Measurements from ENCODE around the gene CRELD1.

DNA sequence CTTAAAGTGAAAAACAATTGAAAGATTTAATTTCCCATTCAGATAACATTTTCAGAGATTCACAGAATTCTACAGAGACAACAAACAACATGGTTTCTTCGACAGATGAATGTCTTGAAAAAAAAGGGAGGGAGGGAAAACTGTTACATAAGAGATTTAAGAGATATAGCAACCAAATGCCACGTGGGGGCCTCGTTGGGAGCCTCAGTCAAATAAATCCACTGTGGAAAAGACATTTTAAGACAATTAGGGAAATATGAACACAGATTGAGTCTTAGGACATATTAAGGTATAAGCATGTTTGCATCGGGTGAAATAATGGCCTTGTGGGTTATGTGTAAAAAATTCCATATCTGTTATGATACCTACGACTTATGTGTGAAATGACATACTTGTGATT, 23.6 kb downstream of the CRELD1 start:
- TF ChIP-seq ZSCAN29 (IDR thresholded peaks at IDR 0.05) (no peak), ESRRA (IDR thresholded peaks at IDR 0.05; ENCODE audit: borderline replicate concordance, low read depth) (no peak), FOXA3 (CRISPR knock-in tag; conservative IDR thresholded peaks at IDR 0.05 in 1 of 2, IDR thresholded peaks at IDR 0.05 in 1 of 2) (no peak), BACH1 (tag; IDR thresholded peaks at IDR 0.05) (no peak), RAD21 (CRISPR knock-in tag; conservative IDR thresholded peaks at IDR 0.05 in 1 of 2, IDR thresholded peaks at IDR 0.05 in 1 of 2) (0 out of 4 replicates have a peak, but pooled peaks of 1 of the 2 experiments have one; percentile 13), CREB1 (IDR thresholded peaks at IDR 0.05) (no peak), CREB1 (CRISPR knock-in tag; IDR thresholded peaks at IDR 0.05) (no peak), MAFF (IDR thresholded peaks at IDR 0.05; ENCODE audit: low read length) (no peak), NR3C1 (CRISPR knock-in tag; IDR thresholded peaks at IDR 0.05) (no peak), ZNF561 (CRISPR knock-in tag; conservative IDR thresholded peaks at IDR 0.05) (no peak)
- TF ChIP-seq, protein P1, sequence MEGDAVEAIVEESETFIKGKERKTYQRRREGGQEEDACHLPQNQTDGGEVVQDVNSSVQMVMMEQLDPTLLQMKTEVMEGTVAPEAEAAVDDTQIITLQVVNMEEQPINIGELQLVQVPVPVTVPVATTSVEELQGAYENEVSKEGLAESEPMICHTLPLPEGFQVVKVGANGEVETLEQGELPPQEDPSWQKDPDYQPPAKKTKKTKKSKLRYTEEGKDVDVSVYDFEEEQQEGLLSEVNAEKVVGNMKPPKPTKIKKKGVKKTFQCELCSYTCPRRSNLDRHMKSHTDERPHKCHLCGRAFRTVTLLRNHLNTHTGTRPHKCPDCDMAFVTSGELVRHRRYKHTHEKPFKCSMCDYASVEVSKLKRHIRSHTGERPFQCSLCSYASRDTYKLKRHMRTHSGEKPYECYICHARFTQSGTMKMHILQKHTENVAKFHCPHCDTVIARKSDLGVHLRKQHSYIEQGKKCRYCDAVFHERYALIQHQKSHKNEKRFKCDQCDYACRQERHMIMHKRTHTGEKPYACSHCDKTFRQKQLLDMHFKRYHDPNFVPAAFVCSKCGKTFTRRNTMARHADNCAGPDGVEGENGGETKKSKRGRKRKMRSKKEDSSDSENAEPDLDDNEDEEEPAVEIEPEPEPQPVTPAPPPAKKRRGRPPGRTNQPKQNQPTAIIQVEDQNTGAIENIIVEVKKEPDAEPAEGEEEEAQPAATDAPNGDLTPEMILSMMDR (IDR thresholded peaks at IDR 0.05 in 2 of 3, conservative IDR thresholded peaks at IDR 0.05 in 1 of 3; ENCODE audit: insufficient read depth in 2 of 3, low read depth in 1 of 3, low read length in 3 of 3), result peak in 1 of 3 experiments; percentile 22; a peak in 2 of 6 replicates
- TF ChIP-seq, protein P2, sequence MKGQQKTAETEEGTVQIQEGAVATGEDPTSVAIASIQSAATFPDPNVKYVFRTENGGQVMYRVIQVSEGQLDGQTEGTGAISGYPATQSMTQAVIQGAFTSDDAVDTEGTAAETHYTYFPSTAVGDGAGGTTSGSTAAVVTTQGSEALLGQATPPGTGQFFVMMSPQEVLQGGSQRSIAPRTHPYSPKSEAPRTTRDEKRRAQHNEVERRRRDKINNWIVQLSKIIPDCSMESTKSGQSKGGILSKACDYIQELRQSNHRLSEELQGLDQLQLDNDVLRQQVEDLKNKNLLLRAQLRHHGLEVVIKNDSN (CRISPR knock-in tag; IDR thresholded peaks at IDR 0.05), result no peak
